Kidney (tissue), 14 donors: ENCODE data around the gene SH3BP5. TPM values are rescaled to one million over a fixed set of nuclear protein-coding genes. Genes with fewer than 3 reads are reported as not detected.

Experiments used
- DNase-seq, 5 donors: peaks; one replicate each; pipeline ENCODE4 v3.0.0-alpha.2; 2013 to 2020
- FAIRE-seq: peaks from 2 replicates; lab custom pipeline; 2012; peaks lifted over from hg19 to GRCh38; lab: Jason Lieb, UNC
- H3K27ac ChIP-seq, 2 donors: one replicate each; pipeline ENCODE4 v1.7.0; 2013; ENCODE audit warnings: low read depth in 2 of 2, low read length in 2 of 2, inconsistent platforms in 1 of 2
- H3K27me3 ChIP-seq: one replicate; pipeline ENCODE4 v1.7.1; 2013; ENCODE audit warnings: low read length, inconsistent platforms; ENCODE audit not compliant: control insufficient read depth, insufficient read depth
- H3K36me3 ChIP-seq, 3 donors: one replicate each; pipeline versions ENCODE4 v1.7.0 to v1.7.1; 2013; ENCODE audit warnings: low read length in 3 of 3, control low read depth in 1 of 3, inconsistent platforms in 1 of 3; ENCODE audit not compliant: insufficient read depth in 3 of 3, control insufficient read depth in 2 of 3
- H3K4me1 ChIP-seq, 3 donors: one replicate each; pipeline versions ENCODE4 v1.7.0 to v1.7.1; 2013; ENCODE audit warnings: low read length in 3 of 3, inconsistent platforms in 1 of 3, low read depth in 1 of 3; ENCODE audit not compliant: control insufficient read depth in 2 of 3, insufficient read depth in 2 of 3
- H3K4me3 ChIP-seq, 3 donors: one replicate each; pipeline versions ENCODE4 v1.7.0 to v1.8.1; 2013; ENCODE audit warnings: low read length in 3 of 3, control low read depth in 1 of 3, inconsistent platforms in 1 of 3
- H3K9ac ChIP-seq, 3 donors: one replicate each; pipeline versions ENCODE4 v1.7.0 to v1.7.1; 2013; ENCODE audit warnings: low read length in 3 of 3, control low read depth in 1 of 3, inconsistent platforms in 1 of 3
- H3K9me3 ChIP-seq, 3 donors: one replicate each; pipeline versions ENCODE4 v1.7.0 to v1.7.1; 2013; ENCODE audit warnings: low read length in 3 of 3, control low read depth in 1 of 3, inconsistent platforms in 1 of 3; ENCODE audit not compliant: control insufficient read depth in 2 of 3, insufficient read depth in 1 of 3
- intact Hi-C: fragments of 100-400 bp; cut with DNase I; formaldehyde crosslinking; loops from one replicate; pipeline ENCODE4 v1.11.1; 2022
- polyA plus RNA-seq: library from polyadenylated mRNA; stranded (reverse); fragments of 350-450 nt; fragmentation: Illumina TruSeq; extraction: RNeasy Lipid Tissue Mini Kit (QIAGEN cat#74804); gene quantifications from one replicate; pipeline ENCODE4 v1.2.3, GENCODE V29; 2014; ENCODE audit warnings: low read depth, low replicate concordance; ENCODE audit not compliant: insufficient read depth
- total RNA-seq: library from RNA; stranded (reverse); fragmentation: NEBNext Ultra II Directional; extraction: Animal tissue kit (Norgen Biotek cat#: 25700); gene quantifications from one replicate; pipeline ENCODE4 v1.2.1, GENCODE V29; 2021
- TF ChIP-seq, protein P1 (sequence below): IDR thresholded peaks from 3 replicates; pipeline ENCODE4 v1.5.1; 2012; ENCODE audit warnings: mild to moderate bottlenecking, moderate library complexity, borderline replicate concordance; ENCODE audit not compliant: insufficient read depth; ENCODE audit errors: extremely low read depth
- donor health status: control.
- donor health status: control.
- donor health status: control.
- donor health status: control.
- donor health status: control.
- donor health status: DM: yes; HTN: yes; CAD: no.
- donor health status: Normal renal cell carcinoma (clear cell type).

Gene SH3BP5
- total and polyA plus RNA-seq, 2 donors from 2014 or later: 39.1 to 109 TPM

DNA sequence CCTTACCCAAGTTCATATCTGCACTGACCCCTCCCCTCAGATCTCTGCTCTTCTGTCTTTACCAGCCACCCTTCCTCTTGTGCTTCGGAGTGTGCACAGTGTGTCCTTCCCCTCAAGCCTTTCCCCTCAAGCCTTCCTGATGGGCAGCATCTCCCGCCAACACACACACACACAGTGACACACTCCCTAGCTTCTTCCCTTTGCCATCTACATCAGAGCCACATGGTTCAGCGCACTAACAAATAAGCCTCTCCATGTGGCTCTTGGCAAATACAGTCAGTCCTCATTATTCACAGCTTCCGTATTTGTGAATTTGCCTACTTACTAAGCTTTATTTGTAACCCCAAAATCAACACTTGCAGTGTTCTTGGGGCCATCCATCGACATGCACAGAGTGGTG is 37.5 kb downstream of the SH3BP5 start:
- H3K4me3 ChIP-seq: no peak overlapping the region
- peak overlapping the region; percentile 64 to 94 for H3K27ac ChIP-seq
- H3K4me1 ChIP-seq: peaks cover 7 to 40% (median 33%) of the 10 kb centered on the region in 3 donors
- H3K27me3 ChIP-seq: no peaks in the 10 kb centered on the region
- H3K9ac ChIP-seq: no peak overlapping the region
- no peaks in the 10 kb centered on the region for H3K9me3 ChIP-seq
- H3K36me3 ChIP-seq: no peaks in the 10 kb centered on the region
- FAIRE-seq (no peak), DNase-seq (no peak)
- TF ChIP-seq, protein P1, sequence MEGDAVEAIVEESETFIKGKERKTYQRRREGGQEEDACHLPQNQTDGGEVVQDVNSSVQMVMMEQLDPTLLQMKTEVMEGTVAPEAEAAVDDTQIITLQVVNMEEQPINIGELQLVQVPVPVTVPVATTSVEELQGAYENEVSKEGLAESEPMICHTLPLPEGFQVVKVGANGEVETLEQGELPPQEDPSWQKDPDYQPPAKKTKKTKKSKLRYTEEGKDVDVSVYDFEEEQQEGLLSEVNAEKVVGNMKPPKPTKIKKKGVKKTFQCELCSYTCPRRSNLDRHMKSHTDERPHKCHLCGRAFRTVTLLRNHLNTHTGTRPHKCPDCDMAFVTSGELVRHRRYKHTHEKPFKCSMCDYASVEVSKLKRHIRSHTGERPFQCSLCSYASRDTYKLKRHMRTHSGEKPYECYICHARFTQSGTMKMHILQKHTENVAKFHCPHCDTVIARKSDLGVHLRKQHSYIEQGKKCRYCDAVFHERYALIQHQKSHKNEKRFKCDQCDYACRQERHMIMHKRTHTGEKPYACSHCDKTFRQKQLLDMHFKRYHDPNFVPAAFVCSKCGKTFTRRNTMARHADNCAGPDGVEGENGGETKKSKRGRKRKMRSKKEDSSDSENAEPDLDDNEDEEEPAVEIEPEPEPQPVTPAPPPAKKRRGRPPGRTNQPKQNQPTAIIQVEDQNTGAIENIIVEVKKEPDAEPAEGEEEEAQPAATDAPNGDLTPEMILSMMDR: no peak
- intact Hi-C loops: no loop called here

DNA sequence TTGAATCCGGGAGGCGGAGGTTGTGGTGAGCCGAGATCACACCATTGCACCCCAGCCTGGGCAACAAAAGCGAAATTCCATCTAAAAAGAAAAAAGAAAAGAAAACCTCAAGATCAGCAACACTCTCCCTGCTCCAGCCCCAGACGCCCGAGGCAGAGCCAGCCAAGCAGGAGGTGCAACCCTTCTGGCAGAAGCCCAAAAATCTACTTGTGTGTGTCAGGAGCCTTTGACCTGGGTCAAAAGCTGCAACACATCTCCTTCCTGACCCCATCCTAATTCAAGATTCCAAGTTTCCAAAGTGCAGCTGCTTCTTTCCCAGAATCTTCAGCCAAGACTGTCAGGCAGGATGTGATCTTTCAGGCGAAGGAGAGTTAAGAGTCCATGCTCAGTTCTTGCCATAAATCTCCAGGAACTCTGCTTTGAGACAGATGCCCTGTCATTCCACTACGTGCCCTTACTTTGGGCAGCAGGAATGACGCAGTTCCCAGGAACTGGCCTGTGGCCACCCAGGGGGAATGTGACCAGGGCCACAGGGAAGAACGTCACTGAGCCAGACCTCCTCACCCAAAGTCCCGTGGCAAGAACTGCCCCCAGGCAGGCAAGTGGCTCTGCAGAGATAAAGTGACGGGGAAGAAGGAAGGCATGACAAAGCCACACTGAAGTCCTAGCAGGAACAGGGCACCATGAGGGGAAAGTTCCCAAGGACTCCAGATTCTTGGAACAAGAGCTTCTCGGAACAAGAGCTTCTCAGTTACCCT is 39.4 kb downstream of the SH3BP5 start:
- H3K27me3 ChIP-seq: no peaks in the 10 kb centered on the region
- peak overlapping the region; percentile 80 to 90 for H3K27ac ChIP-seq
- intact Hi-C loops: no loop called here
- no peaks in the 10 kb centered on the region for H3K9me3 ChIP-seq
- H3K4me3 ChIP-seq: no peak overlapping the region
- H3K4me1 ChIP-seq: peaks cover 7 to 40% (median 24%) of the 10 kb centered on the region in 3 donors
- H3K9ac ChIP-seq: no peak overlapping the region
- FAIRE-seq (no peak), DNase-seq (peak; percentile 66 to 92 (median 79))
- H3K36me3 ChIP-seq: no peaks in the 10 kb centered on the region
- TF ChIP-seq, protein P1: peak; percentile 7

DNA sequence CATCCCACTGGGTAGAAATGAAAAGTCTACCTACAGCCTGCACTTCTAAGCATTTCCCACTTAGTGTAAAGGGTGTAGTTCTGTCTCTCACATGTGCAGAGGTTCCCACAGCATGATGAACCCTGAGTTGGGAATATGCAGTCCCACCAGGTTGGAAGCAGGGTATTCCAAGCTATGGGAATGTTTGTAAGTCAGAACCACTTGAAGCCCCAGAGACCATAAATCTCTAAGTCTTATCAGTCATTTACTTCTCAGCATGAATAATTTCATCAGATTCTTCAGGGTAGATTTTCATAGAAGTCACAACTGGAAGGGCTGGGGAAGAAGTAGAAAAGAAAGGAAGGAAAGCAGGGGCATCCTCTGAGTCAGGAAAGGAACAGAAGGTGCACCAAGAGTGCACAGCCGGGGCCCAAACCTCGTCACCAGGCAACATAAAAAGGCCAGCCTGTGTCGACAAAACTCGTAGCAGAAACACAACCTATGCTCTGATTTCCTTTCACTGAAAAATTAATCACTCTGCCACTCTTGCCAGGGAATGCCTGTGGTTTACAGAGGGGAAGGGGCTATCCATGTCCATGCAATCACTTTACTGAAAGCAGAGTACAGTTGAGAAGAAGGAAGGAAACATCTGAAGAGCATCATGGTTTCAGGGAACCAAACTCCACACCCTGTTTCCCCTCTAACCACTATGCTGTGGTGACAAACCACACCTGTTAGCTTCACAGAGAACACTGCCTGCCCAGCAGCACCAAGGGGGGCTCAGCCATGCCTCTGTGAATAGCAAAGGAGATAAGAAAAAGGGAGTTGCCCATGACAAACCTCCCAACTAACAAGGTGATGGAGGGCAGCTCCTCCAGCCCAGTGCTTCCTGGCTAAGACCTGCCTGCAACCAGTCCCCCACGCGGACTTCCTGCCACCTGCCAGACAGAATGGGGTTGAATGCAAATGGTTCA is 40.5 kb downstream of the SH3BP5 start:
- Histone ChIP-seq H3K4me3 (no peak overlapping the region), H3K9me3 (no peaks in the 10 kb centered on the region), H3K27ac (peak overlapping the region; percentile 52 to 90), H3K27me3 (no peaks in the 10 kb centered on the region), H3K36me3 (no peaks in the 10 kb centered on the region), H3K4me1 (peaks cover 7 to 42% (median 24%) of the 10 kb centered on the region in 3 donors), H3K9ac (no peak overlapping the region)
- TF ChIP-seq, protein P1: no peak
- intact Hi-C loops: no loop called here
- DNase-seq (peak in 3 of 5 donors; percentile 43 to 74 (median 51)), FAIRE-seq (no peak)
